Measurements from ENCODE around the gene PRR12.
A peak's percentile ranks its signal among the peaks of the same experiment; 100 is the strongest.

The PRR12 gene

DNA sequence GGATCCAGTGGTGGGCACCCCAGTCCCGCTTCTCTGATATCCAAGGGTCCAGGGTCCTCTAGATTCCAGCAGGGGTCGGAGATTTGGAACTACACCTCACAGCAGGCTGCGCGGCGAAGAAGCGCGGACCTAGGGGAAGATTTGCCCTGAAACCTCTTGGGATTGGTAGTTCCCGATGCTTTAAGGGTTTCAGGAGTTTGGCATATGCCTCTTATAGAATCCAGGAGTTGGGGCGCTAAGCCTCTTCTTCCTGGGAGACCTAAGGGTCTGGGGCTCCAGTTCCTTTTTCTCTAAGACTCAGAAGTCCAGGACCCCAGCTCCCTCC, 75.1 kb downstream of the PRR12 start:
- Histone ChIP-seq H3K4me3 (ENCODE audit: low read depth, low read length) (peak overlapping the region; percentile 87), H3K9me3 (no peaks in the 10 kb centered on the region), H3K4me1 (peaks cover 3% of the 10 kb centered on the region; the same call in 1 of the 2 replicates), H3K36me3 (peaks cover 9% of the 10 kb centered on the region; the same call in 1 of the 2 replicates), H3K27me3 (no peaks in the 10 kb centered on the region)
- TF ChIP-seq, protein P1, sequence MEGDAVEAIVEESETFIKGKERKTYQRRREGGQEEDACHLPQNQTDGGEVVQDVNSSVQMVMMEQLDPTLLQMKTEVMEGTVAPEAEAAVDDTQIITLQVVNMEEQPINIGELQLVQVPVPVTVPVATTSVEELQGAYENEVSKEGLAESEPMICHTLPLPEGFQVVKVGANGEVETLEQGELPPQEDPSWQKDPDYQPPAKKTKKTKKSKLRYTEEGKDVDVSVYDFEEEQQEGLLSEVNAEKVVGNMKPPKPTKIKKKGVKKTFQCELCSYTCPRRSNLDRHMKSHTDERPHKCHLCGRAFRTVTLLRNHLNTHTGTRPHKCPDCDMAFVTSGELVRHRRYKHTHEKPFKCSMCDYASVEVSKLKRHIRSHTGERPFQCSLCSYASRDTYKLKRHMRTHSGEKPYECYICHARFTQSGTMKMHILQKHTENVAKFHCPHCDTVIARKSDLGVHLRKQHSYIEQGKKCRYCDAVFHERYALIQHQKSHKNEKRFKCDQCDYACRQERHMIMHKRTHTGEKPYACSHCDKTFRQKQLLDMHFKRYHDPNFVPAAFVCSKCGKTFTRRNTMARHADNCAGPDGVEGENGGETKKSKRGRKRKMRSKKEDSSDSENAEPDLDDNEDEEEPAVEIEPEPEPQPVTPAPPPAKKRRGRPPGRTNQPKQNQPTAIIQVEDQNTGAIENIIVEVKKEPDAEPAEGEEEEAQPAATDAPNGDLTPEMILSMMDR (IDR thresholded peaks at IDR 0.05; ENCODE audit: low read depth, low read length) = 0 out of 2 replicates have a peak, but pooled peaks have one; percentile 6
- no peak for DNase-seq

DNA sequence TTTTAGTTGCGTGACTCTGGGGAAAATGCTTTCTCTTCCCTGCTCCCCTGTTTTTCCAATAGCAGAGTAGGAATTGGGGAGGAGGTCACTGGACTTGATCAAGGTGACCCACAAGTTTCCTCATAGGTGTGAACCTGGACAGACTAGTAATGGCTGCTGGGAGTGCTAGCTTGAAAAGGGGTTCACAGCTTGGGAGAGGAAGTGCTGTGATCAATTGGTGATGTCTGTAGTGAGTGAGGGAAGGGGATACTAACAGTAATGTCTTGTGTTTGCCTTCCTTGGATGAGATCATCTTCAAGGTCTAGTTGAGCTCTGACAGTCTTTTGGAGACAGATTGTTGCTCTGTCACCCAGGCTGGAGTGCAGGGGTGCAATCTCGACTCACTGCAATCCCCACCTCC, 76.5 kb downstream of the PRR12 start:
- H3K36me3 ChIP-seq = 0 out of 2 replicates have a peak, but pooled peaks cover 2% of the 10 kb centered on the region
- no peak overlapping the region for H3K4me3 ChIP-seq (ENCODE audit: low read depth, low read length)
- TF ChIP-seq, protein P1 (IDR thresholded peaks at IDR 0.05; ENCODE audit: low read depth, low read length) = no peak

DNA sequence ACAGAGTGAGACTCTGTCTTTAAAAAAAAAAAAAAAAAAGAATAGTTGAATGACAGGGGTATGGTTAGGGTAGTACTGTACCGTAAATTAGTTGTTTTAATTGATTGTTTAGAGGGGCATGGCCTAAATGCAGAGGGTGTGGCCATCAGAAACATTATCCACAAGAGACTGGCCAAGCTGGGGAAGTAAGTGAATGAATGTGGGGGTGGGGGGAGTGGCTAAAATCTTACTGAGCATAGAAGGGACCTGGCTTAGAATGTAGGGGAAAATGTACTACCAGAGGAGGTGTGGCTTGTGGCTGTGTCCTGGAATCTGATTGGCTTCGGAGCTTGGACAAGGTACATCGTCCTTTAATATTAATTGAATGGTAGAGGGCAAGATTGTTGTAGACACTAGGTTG, 78.5 kb downstream of the PRR12 start:
- Histone ChIP-seq H3K27me3 (no peaks in the 10 kb centered on the region), H3K4me1 (0 out of 2 replicates have a peak, but pooled peaks cover 3% of the 10 kb centered on the region), H3K9me3 (no peaks in the 10 kb centered on the region), H3K4me3 (ENCODE audit: low read depth, low read length) (no peak overlapping the region), H3K36me3 (0 out of 2 replicates have a peak, but pooled peaks cover 2% of the 10 kb centered on the region)
- no peak for DNase-seq
- TF ChIP-seq, protein P1 (IDR thresholded peaks at IDR 0.05; ENCODE audit: low read depth, low read length) = no peak

More for the DNA sequence above, 76.5 kb downstream of the PRR12 start:
- no peak for DNase-seq
- H3K4me1 ChIP-seq = peaks cover 3% of the 10 kb centered on the region; the same call in 1 of the 2 replicates
- H3K9me3 ChIP-seq = no peaks in the 10 kb centered on the region
- H3K27me3 ChIP-seq = no peaks in the 10 kb centered on the region

DNA sequence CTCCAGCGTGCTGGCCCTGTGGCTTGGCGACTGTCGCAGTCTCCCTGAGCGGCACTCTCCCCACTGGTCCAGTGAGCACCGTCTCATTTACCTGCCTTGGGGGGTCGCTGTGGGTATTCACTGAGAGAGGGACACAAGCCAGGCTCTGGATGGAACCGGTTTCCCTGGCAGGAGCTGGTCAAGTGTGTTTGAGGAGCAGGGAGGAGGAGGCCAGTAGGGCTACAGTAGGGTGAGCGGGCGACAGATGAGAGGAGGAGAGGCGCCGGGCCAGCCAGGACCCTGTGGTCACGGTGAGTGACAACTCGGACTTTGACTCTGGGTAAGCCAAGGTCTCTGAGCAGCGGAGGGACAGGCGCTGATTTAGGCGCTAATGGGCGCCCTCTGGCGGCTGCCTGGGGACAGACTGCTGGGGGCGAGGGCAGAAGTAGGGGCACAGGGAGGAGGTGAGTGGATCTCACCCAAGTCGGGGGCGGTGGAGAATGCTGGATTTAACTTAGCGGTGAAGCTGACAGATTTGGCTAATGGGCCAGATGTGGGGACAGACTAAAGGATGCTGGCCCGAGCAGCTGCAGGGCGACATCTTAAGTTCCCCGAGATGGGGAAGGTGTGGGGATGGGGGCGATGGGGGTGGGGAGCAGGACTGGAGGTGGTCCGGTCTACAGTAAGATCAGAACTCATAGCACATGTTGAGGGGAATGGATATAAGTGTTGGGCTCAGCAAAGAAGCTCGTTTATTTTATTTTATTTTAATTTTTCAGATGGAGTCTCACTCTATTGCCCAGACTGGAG, 81.3 kb downstream of the PRR12 start:
- no peaks in the 10 kb centered on the region for H3K27me3 ChIP-seq
- H3K4me1 ChIP-seq = no peaks in the 10 kb centered on the region
- peak; percentile 88 for DNase-seq
- H3K4me3 ChIP-seq (ENCODE audit: low read depth, low read length) = peak overlapping the region; percentile 58
- H3K9me3 ChIP-seq = no peaks in the 10 kb centered on the region
- TF ChIP-seq, protein P1 (IDR thresholded peaks at IDR 0.05; ENCODE audit: low read depth, low read length) = peak; percentile 88
- H3K36me3 ChIP-seq = 0 out of 2 replicates have a peak, but pooled peaks cover 5% of the 10 kb centered on the region
